ENCODE data around the gene SCEL.

SCEL gene

GRCh38 chr13:77521595-77522367 is 13.7 kb upstream of the SCEL start:
- no peak for DNase-seq

GRCh38 chr13:77522444-77522843 is 13.1 kb upstream of the SCEL start:
- DNase-seq: no peak

DNA sequence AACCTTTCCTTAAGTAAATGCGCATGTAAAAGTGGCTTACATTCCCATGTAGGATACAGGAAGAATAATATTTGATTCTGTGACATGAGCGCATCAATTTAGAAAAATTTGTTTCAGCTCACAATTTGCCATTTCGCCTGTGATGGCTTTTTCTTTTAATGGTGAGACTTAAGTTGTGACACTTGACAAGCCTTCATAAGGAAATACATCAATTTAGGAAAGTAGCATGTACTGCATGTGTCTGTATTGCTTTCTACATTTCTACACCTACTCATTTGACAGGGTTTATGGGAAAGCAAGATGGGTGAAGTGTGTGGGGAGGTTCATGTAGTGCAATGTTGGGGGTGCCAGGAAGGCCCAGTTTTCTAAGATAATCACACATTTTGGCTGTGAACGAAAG is 12.1 kb upstream of the SCEL start:
- DNase-seq: no peak

GRCh38 chr13:77523834-77524728 is 11.4 kb upstream of the SCEL start:
- no peak for DNase-seq

DNA sequence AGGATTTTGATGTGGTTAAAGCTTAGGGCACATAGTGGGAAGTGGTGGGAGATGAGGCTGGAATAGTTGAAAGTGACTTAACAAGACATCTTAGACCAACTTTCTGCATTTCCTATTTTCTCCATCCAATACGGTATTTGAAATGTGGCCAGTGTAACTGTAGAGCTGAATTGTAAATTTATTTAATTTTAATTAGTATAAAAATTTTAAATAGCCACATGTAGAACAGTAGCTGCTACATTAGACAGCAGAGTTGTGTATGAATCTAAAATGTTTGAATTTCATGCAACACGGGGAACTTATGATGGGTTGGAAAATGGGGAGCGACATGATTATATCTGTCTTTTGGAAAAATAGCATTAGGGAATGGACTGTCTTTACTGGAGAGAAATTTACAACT is 7.1 kb upstream of the SCEL start:
- DNase-seq: no peak

DNA sequence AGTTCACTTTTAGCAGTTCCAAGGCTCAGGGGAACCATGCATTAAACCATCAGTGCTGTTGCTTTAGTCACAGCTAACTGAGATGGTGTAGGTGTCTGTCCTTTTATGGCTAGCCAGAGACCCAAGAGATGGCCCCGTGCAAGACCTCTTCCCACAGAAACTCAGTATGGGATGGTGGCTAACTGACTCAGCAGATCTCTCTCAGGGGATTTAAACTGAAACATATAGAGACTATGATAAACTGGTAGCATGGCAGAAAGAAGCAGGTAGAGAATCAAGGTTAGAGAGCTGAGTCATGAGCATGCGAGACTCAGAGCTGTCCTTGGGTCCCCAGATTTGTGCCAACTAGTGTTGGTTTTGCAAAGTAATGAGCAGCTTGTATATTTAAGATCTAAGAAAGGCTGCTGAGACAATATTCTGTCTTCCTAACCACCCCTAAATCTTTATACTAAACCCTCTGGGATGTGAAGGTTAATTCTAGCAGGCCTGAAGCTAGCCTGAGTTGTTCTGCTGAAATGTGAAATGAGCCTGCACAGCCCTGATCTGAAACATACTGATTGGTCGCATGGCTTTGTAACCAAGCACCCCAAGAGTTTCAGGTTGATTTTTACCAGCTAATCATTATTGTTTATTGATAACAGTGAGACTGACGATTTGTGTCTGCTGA is 6.5 kb upstream of the SCEL start:
- no peak for DNase-seq

- no peak for DNase-seq
These were observed 6.0 kb upstream of the SCEL start for GRCh38 chr13:77529501-77529840.

DNA sequence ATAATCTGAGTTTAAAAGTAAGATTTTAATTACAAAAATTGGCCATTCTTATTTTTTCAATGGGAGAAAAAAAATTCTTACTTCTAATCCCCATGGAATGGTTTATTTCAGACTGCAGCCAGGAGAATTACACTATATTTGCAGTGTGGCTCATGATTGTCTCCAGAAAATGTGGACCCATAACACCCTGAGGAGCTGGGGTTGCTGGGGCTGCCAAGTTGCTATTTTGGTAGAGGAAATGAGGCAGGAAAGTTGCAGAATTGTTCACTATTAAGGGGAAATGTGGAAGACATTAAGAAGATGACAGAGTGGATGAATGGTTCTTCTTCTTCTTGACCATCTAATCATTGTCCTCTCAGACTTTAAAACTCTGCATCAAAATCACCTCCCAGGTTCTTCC is 4.6 kb upstream of the SCEL start:
- DNase-seq: no peak

GRCh38 chr13:77532983-77533382 is 2.5 kb upstream of the SCEL start:
- DNase-seq: no peak

DNA sequence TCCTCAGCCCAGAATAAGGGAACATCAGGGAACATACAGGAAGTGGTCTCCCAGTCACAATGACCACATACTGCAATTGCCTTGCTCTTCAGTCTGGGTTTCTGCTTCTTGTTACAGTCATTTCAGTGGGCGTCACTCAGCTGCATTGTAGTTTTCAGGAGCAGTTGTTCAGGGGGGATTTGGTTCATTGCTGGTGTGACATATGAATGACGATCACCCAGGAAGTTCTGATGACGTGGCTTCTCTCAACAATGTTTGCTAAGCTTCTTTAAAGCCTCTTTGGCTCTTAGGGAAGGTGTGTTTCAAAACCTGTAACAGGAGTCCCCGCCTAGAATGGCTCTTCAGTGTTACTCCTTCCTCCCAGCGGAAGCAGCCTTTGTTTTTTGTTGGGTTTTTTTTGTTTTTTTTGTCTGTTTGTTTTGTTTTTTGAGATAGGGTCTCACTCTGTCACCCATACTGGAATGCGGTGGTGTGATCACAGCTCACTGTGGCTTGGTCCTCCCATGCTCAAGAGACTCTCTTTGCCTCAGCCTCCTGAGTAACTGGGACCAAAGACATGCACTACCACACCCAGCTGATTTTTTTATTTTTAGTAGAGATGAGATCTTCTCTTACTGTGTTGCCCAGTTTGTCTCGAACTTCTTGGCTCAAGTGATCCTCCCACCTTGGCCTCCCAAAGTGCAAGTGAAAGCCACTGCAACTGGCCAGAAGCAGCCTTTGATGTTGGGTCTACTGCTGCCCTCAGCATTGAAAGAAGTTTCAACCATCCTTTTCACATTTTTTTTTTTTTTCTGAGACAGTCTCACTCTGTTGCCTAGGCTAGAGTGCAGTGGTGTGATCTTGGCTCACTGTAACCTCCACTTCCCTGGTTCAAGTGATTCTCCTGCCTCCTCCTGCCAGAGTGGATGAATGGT is 1.4 kb upstream of the SCEL start:
- DNase-seq: no peak

DNA sequence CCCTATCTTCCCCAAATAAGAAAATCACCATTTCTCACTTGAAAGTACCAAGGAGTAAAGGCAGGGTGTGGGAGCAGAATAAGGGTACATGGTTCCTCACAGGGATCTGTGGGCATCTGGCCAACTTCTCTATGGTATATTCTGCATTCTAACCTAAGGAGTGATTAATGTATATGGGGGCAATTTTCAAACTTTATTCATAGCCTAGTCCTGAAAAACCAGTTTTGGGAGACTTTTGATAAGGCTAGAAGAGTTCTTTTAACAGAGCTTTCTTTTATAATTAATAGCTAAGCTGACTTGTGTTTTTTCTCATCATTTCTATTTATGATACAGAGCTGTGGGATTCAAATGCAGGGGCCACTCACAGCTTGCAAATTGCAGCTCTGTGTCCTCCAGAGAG is 852 bp downstream of the SCEL start:
- no peak for DNase-seq

DNA sequence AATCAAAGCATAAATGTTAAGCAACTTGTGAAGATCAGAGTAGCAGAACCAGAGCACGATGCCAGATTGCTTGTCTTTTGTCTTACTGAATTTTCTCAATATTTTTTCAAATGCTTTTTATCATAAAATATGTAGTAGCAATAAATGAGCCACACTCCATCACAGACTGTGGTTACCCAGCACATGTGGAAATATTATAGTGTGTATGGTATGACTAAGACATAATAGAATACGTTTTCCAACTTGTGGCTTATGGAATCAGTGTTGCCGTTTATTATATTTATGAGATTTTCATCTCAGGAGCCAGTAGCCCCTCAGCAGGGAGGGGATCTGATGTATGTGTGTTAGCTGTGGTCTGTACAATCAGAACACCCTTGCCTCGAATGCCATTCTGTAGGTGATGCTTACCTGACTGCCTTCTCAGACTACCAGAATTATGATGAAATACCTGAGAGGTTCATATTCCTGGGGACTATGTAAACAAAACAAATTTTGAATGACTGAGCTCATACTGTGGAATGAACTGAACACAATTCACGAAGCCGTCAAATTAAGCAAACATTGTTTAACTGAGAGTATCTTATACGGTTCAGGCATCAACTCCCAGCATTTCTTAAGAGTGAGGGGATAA is 1.9 kb downstream of the SCEL start:
- no peak for DNase-seq

- no peak for DNase-seq
These were observed 8.2 kb downstream of the SCEL start for GRCh38 chr13:77543711-77544110.

- DNase-seq: no peak
These were observed 8.8 kb downstream of the SCEL start for GRCh38 chr13:77544355-77544754.

DNA sequence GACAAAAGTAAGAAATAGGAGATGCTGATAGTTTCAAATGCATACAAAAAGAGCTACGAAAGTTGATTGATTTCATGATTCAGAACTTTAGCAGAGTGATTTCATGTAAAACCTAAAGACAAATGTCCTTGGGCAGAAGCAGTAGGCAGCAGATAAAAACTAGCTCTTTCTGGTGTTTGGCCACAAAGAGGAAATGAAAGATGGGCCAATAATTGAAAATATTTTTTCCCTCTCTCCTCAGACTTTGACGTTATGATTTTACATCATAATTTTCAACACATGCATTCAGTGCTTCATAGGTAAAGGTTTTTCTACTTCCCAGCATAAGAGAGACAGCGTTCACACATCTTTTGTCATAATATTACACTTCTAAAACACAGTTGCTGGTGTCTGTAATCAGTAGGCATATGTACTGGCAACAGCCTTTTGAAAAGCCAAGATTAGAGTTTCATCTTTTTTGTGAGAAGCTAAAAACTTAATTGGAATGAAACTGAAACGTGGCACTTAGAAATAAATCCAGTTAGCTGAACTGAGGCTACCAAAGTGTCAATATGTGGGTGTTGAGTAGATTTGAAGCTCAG is 9.3 kb downstream of the SCEL start:
- no peak for DNase-seq

DNA sequence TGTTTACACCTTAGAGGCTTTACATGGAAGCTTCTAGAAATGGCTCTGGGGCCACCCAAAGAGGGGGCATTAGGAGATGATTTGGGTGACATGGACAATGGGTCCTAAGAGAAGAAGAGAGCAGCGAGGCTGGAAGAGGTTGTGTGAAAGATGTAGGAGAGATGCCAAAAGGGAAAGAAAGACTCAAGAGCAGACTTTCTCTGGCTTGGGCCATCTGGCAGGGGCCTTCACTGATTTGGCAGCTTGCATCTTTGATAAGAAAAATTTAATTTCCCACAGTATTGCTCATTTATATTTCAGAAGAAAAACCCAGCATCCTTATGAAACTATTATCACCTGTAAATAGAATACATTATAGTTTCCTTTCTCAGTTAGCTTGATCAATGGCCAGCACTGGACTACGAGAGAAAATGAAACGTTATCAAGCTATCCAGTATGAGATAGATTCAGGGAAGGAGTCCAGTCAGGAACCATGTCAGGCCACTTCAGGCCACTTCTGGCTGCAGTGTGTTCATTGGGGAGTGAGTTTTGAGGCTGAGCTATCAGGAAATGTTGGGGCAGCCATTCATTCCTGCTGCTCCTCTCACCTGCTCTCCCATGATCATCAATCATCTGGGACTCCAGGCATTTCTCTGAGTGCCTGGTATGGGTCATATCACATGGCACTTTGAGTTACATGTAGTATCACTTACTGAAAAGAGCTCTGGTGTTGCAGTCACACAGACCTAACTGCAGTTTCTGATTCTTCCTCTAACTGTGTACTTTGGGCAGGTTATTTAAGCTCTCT is 10.3 kb downstream of the SCEL start:
- DNase-seq: no peak

DNA sequence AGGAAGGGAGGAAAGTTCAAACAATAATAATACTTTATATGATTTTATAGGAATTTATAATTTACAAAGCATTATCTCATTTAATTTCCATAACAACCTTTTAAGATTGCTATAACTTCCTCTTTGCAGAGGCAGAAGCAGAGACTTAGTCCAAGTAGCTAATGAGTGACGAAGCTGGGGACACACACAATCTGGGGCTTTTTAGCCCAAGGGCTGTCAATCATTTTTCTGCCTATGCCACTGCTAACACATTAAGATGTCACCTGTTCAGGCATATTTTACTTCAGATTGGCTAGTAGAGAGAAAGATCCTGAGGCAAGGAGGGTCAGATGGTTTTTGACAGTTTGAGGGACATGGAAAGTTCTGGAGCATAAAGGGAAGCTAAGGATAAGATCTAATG is 12.6 kb downstream of the SCEL start:
- no peak for DNase-seq

- no peak for DNase-seq
These were observed 13.1 kb downstream of the SCEL start for GRCh38 chr13:77548594-77548993.

GRCh38 chr13:77554069-77554468 is 18.6 kb downstream of the SCEL start:
- no peak for DNase-seq

DNA sequence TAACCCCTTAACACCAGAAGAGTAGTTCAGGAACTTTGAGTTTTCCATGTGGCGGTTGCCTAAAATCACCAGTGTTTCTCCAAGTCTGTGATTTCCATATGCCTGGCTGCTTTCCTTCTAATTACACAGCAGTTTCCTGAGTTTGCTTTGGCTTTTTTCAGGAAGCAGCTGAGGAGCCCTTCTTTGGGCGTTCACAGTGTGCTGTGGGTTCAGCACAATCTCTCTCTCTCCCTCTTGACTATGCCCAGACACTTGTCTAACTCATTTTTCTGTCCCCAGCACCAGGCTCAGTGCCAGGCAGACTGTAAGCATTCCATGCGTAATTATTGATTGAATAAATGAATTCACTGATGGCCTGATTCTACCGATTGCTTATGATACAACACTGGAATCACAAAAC is 19.7 kb downstream of the SCEL start:
- no peak for DNase-seq

GRCh38 chr13:77558016-77558415 is 22.5 kb downstream of the SCEL start:
- no peak for DNase-seq
